Anterior cingulate cortex (tissue), 58 donors: ENCODE data around the gene ARL17B.
"Not testable (repeated sequence)": the region's sequence is repeated elsewhere in the genome, so short reads cannot be mapped to it uniquely, and the experiment has no call there.

Experiments
- DNase-seq, 58 donors: peaks; one replicate each; lab custom pipeline; 2025; lab: John Stamatoyannopoulos, UW

The ARL17B gene

GRCh38 chr17:46361755-46362154, at the start of gene ARL17B:
Gene ARL17B, minus strand, starts transcription at chr17:46361766. Its CDS starts 3,369 bp downstream, at chr17:46358397.
- DNase-seq = not testable (repeated sequence)

GRCh38 chr17:46409864-46410263, 48.3 kb upstream of the ARL17B start:
- DNase-seq = not testable (repeated sequence)

DNA sequence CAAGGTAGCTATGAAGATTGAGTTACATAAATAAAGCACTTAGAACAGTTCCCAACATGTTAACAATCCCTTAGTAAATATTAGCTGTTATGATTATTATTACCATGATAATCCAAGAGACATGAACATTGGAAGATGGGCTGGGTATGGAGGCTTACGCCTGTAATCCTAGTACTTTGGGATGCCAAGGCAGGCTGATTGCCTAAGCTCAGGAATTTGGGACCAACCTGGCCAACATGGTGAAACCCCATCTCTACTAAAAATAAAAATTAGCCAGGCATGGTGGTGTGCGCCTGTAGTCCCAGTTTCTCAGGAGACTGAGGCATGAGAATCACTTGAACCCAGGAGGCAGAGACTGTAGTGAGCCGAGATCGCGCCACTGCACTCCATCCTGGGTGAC, 45.6 kb upstream of the ARL17B start:
- not testable (repeated sequence) for DNase-seq

DNA sequence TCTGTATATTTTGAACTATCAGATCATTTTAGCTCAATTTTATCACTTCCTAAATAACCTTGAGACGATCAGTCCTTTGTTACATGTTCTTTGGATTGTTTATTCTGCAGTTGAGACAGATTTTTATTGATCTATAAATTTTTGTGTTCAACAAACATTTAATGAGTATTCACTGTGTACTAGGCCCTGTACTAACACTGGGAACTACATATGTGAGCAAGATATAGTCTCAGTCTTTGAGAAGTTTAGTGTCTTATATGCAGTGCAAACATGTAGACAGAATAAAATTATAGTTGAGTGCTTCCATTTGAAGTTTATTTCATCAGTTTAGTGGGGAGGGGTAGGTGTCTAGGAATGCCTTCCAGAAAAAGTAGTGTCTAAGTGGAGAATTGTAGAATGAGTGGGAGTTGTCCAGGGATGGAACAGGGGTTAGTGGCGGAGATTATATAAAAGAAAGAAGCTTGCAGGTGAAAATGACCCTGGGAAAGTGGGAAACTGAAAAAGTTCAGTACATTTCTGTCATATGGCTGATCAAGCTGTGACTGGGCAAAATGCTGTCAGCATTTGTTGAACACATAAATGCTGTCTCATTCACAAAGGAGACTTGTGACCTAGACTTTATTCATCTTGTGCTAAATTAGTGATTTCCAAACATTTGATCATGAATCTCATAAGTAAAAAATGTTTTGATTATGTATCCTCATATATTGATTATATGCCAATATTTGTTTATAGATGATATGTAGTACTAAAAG, 39.6 kb upstream of the ARL17B start:
- not testable (repeated sequence) for DNase-seq

DNA sequence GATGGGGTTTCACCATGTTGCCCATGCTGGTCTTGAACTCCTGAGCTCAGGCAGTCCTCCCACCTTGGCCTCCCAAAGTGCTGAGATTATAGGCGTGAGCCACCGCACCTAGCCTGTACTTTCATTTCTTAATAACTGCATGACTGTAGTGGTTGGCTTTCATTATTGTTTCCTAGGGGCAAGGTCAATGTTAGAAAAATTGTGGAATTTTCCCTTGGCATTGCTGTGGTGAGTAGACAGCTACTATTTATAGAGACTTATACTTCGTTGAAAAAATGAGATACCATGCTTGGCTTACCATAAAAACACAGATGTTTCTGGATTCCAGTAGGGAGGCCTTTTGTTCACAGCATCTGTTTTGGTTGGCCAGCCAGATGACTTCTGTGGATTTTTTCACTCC, 39.0 kb upstream of the ARL17B start:
- not testable (repeated sequence) for DNase-seq

DNA sequence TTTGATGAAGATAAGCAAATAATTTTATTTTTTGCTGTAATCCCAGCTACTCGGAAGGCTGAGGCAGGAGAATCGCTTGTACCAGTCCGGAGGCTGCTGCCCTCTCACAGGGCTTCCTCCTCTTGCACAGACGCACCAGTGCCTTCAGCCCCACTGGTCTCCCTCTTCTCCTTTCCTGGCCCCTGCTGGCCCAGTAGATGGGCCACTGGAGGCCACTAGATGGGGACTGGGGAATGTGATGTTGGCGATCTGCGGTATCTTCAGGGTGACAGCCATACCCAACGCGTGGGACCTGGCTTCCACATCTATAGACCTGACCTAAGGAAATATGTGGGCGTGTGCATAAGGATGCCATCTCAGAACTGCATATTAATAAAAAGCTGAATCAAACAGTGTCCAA, 38.4 kb upstream of the ARL17B start:
- not testable (repeated sequence) for DNase-seq

- not testable (repeated sequence) for DNase-seq
Measured at GRCh38 chr17:46396292-46396691, 34.7 kb upstream of the ARL17B start.

- not testable (repeated sequence) for DNase-seq
Measured at GRCh38 chr17:46393702-46394101, 32.1 kb upstream of the ARL17B start.

GRCh38 chr17:46385491-46385890, 23.9 kb upstream of the ARL17B start:
- DNase-seq = not testable (repeated sequence)

DNA sequence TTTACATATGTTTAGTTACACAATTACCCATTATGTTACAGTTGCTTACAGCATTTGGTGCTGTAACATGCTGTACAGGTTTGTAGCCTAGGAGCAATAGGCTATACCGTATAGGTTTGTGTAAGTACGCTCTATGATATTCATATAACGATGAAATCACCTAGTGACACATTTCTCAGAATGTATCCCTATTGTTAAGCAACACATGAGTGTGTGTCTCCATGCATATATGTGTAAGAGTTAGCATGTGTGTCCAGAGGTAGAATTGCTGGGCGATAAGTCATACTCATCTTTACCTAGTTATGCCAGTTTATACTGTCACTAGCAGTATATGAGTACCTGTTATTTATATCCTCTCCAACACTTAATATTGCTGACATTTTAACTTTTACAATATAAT, 21.6 kb upstream of the ARL17B start:
- not testable (repeated sequence) for DNase-seq

DNA sequence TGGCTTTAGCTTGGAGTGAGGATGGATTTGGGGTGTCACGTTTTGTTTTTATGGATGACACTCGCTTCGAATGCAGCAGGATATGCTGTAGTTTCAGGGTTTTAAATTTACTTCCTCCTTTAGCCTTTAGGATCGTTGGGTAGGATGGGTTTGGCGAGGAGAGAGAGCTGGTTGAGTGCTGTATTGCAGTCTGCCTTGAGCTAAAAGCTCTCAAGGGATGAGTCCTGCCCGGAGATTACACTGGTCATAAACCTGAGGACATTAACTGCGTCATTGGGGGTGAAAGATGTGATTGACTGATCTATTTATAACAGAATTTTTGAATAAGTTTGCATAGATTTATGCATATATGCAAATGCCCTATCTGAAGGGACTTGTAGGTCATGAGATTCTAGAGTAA, 11.9 kb upstream of the ARL17B start:
- DNase-seq = not testable (repeated sequence)

- DNase-seq = not testable (repeated sequence)
Measured at GRCh38 chr17:46372236-46373229, 11.0 kb upstream of the ARL17B start.

GRCh38 chr17:46367520-46367919, 6.0 kb upstream of the ARL17B start:
- DNase-seq = not testable (repeated sequence)

- DNase-seq = not testable (repeated sequence)
Measured at GRCh38 chr17:46361145-46361735, 326 bp downstream of the ARL17B start.

DNA sequence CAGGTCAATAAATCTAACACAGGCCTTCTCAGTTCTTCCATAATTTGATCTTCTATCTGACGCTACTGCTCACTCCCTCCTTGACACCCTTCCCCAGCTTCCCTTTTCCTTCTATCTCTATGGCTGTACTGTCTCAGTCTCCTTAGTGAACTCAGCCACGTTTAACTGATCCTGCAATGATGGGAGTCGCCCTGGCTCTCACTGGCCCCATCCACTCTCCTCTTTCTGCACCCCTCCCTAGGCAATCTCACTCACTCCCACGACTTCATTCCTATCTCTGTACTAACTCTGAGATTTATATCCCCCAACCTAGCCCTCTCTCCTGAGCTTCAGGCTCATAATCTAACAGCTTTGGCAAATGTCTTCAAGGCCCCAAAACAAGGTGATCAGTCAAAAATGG, 7.7 kb downstream of the ARL17B start:
- not testable (repeated sequence) for DNase-seq

- DNase-seq = not testable (repeated sequence)
Measured at GRCh38 chr17:46349060-46349459, 12.5 kb downstream of the ARL17B start.

DNA sequence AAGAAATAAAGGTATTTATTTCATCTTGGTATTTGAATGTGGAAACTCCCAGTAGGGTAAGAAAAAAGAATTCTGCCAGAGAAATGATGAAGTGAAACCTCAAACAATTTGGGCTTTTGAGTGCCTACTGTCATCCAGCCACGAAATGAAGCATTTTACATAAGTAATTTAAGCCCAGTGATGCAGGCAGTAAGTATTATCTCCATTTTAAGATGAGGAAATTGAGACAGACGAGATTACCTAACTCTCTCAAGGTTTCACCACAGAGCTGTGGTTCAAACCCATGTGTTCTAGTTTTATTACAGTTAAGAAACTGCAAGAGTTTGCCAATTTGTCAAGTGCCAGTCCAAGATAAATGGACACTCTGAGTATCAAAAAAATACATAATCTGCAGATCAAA, 13.2 kb downstream of the ARL17B start:
- not testable (repeated sequence) for DNase-seq

GRCh38 chr17:46342131-46342530, 19.4 kb downstream of the ARL17B start:
- not testable (repeated sequence) for DNase-seq

- DNase-seq = not testable (repeated sequence)
Measured at GRCh38 chr17:46341220-46341619, 20.3 kb downstream of the ARL17B start.

GRCh38 chr17:46294831-46295230, 66.7 kb downstream of the ARL17B start, which contains the start of gene LRRC37A:
Gene LRRC37A, plus strand, starts transcription at chr17:46295131. Its CDS starts 3 bp downstream, at chr17:46295134.
- DNase-seq = not testable (repeated sequence)
